Astrocyte (in vitro differentiated cells and primary cell): ENCODE results near the gene GPATCH11.

Source experiments
- EZH2 ChIP-seq: IDR thresholded peaks from 2 replicates; pipeline ENCODE4 v1.6.1; 2012; ENCODE audit warnings: mild to moderate bottlenecking, low read length, inconsistent platforms; ENCODE audit not compliant: insufficient read depth
- TF ChIP-seq, protein P1 (sequence below): IDR thresholded peaks from 2 replicates; pipeline ENCODE4 v1.5.1; 2011; ENCODE audit warnings: low read depth, mild to moderate bottlenecking, inconsistent platforms, low read length, moderate library complexity; ENCODE audit not compliant: insufficient read depth

DNA sequence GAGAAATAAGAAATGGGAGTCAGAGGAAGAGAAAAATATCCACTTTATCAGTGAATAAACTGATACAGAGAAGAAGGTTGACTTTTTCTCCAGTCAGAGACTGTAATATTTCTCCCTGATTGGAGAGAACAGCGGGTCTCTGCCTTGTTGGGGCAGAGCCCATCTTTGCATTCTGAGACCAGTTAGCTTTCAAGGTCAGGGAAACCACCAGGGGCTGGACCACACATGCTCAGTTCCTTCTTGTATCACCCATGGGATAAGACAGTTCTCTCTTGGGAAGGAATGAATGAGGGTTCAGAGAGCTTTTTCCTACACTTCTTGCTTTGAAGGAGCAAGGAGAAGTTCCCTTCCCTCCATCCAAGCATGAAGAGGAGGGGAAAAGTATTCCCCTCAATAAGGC is 12.2 kb downstream of the GPATCH11 start:
- TF ChIP-seq, protein P1, sequence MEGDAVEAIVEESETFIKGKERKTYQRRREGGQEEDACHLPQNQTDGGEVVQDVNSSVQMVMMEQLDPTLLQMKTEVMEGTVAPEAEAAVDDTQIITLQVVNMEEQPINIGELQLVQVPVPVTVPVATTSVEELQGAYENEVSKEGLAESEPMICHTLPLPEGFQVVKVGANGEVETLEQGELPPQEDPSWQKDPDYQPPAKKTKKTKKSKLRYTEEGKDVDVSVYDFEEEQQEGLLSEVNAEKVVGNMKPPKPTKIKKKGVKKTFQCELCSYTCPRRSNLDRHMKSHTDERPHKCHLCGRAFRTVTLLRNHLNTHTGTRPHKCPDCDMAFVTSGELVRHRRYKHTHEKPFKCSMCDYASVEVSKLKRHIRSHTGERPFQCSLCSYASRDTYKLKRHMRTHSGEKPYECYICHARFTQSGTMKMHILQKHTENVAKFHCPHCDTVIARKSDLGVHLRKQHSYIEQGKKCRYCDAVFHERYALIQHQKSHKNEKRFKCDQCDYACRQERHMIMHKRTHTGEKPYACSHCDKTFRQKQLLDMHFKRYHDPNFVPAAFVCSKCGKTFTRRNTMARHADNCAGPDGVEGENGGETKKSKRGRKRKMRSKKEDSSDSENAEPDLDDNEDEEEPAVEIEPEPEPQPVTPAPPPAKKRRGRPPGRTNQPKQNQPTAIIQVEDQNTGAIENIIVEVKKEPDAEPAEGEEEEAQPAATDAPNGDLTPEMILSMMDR, result no peak
- TF ChIP-seq EZH2, result no peak
